SK-N-DZ (cell line): ENCODE measurements around the gene SPTLC3.

Source experiments
- DNase-seq: peaks from one replicate; pipeline ENCODE4 v3.0.0-alpha.2; 2015; ENCODE audit warnings: low spot score

SPTLC3 gene

DNA sequence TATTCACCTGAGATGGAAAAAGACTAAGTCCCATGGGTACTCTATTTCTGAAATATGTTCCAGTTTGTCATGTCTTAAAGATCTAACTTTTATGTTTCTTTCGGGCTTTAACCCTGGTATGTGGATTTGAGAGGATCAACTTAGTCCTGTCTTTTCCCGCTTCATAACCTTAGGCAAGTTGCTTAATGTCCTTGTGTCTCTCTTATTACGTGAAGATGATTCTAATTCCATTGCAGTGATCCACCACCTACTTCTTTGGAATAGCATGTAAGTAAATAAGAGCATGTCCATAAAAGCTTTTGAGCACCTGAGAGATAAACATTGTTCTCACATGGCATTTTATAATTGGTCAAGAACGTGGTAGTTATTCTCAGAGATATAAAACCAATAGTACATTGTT is 23.0 kb downstream of the SPTLC3 start:
- DNase-seq: no peak

DNA sequence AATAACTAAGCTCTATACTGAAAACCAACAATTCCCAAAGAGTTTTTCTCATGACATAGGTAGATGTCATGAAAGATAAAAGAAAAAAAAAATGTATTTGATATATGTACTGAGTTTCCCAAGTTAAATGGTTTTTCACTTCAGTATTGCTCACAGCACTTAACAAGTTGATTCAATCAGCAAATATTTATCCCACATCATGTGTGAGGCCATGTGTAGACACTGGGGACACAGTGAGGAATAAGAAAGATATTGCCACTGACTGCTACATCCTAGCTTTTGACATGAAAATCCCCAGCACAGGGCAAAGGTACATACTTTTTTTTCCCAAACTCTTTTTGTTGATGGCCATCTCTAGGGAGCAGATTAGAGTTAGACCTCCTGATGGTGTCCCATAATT is 25.3 kb downstream of the SPTLC3 start:
- no peak for DNase-seq

DNA sequence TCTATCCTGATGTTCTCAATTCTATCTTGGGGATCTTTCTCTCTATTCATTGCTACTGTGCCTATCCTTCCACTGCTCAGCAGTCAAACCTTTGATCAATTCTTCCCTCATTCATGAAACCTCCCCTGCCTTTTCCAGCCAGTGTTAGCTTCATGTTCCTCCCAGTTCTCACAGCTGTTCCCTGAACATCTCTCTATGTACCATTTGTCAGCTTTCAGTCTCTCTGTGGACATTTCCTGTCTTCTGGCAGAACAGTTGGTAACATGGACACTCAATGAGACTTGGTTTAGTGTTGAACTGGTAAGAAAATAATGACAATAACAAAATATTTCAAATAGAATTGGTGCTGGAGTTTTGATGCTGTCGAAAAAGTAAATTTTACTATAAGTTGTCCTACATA is 26.2 kb downstream of the SPTLC3 start:
- DNase-seq: no peak

DNA sequence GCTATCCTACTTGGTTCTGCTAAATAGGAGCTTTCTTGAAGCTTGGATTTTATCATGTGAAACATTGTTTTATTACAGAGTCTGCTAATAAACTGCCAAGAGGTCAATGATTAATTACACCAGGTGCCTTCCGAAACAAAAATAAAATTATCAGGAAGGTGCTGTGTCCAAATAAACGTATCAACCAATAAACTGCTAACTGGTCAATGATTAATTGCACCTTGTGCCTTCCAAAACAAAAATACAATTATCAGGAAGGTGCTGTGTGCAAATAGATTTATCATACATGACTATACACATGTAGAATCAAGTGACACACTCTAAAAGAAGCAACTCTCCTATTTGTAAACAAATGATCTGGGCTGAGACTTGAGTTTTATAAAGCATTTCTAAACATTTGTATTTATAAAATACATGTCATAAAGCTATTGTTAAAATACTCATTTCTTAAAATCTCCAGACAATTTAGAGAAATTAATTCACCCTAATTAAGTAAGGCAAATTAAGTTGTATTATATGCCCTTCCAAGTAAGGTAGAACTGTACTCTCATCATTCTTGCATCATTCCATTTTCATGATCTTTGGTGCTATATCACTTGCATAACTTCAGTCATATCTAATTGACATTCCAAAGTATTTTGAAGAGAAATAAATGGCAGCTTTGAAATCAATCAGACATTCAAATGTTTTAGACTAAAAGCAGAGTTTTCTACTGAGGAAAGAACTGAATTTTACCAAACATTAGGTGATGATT is 26.8 kb downstream of the SPTLC3 start:
- no peak for DNase-seq

DNA sequence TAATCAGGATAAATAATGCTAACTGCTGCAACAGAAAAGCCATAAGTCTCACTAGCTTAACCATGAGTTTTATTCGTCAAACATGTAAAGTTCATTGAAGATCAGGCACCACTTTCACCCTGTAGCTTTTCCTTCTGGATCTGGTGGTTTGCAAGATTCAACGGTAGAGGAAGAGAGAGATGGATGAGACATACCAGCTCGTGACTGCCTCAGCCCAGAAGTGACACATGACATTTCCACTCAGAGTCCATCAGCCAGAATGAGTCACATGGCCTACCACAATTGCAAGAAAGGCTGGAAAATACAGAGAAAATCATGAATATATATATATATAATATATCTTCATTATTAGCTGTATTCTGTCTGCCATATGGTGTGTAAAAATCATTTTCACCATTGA is 29.0 kb downstream of the SPTLC3 start:
- no peak for DNase-seq

DNA sequence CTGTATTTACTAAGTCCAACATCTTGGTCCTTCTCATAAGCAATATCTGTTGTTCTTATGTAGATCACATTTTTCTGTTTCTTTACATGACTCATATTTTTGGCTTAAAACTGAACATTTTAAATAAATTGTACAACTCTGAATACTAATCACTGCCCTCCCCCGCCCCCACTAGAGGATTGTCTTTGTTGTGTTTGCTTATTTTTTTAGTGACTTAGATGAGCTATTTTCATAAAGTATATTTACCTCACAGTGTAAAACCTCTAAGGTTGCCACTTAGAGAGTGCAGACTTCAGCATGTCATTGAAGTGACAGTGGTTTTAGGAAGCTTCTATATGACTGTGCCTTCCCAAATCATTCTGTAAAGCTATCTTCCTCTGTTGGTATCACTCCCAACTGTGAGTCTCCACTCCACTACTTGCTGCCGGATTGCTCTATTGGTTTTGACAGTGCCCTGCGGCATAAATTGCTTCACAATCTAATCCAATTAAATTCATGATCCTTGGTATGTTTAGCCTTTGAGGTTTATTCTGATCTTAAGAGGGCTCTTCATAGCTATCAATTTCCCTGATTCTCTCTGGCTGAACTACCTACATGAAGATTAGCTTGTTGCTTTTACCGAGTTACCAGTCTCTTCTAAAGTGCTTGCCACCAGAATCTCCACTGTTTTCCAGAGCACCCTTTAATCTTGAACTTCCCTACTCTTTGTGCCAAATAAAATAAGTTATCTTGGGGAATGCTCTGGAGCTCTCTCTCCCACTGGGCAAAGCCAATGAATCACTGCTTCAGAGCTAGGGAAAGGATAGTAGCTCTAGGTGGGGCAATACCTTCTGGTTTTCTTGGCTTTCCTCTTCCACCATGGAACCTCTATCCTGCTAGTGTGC is 33.0 kb downstream of the SPTLC3 start:
- DNase-seq: no peak

DNA sequence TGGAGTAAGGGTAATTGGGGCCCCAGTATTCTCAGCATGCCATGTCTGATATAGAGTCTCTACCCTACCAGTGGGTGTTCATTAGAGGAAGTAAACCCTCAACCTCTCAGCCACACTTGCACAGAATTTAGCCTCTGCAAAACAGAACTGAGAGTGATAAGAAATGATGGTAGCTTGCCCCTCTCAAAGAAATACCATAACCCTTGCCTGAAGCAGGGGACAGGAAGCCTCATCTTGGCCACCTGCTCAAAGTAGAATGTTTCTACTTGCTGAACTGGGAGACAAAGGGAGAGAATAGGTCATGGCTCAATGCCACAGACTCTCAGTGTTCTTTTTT is 33.7 kb downstream of the SPTLC3 start:
- DNase-seq: no peak

DNA sequence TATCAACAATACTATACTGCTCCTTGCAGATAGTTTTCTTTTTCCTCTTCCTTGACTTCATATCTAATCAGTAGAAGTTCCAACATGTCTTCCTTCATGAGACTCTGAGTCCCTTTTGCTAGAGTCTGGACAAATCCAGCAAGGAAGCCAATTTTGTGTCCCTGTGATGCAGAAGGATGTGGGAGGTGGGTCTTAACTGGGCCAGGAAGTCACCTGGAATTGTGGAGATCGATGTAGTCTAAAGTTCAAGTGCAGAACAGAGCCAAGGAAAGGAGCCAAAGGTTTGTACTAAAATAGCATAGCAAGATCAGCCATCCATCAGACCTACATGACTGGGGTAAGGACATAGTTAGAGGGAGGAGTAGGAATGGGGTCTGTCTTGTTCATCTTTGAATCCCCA is 37.6 kb downstream of the SPTLC3 start:
- no peak for DNase-seq

DNA sequence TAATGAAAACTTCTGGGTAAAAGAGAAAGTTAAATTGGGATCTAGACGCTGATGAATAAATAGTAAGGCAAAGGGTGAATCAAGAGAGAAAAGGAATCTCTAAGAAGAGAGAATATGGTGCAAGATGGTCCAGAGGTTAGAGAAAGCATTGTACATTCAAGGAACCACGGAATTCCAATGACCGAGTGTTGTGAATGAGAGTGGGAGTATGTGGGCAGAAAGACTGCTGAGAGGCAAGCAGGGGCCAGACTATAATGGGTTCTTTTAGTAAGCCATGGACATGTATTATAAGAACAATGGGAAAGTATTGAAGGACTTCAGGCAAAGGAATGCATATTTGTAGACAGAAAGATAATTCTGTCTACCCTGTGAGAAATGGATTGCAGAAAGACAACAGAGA is 45.2 kb downstream of the SPTLC3 start:
- no peak for DNase-seq

DNA sequence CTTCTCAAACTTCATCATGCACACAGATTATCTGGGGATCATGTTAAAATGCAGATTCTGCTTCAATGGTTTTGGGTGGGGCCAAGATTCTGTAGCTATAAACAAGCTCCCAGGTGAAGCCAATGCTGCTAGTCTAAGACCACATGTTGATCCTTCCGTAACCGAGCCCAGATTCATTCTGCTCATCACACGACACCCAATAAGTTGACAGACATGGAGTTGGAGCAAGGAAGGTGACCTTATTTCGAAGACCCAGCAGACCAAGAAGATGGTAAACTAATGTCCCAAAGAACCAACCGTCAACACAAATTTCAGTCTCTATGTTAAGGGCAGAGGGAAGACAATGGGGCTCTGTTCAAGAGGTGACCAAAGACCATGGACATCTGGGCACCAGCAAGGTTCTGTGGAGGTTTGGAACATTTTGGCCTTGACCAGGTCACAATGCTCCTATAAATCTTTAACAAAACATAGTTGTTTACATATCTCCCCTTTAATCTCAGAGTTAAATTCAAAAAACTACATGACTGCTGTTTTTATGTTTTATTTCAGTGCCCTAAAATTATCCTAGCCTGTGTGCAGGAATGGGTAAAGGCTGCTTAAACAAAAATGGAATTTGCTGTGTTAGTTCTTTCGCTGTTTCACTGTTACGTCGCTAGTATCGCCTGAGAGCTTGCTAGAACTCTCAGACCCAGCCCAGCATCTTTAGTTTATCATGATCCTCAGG is 50.1 kb downstream of the SPTLC3 start:
- no peak for DNase-seq

DNA sequence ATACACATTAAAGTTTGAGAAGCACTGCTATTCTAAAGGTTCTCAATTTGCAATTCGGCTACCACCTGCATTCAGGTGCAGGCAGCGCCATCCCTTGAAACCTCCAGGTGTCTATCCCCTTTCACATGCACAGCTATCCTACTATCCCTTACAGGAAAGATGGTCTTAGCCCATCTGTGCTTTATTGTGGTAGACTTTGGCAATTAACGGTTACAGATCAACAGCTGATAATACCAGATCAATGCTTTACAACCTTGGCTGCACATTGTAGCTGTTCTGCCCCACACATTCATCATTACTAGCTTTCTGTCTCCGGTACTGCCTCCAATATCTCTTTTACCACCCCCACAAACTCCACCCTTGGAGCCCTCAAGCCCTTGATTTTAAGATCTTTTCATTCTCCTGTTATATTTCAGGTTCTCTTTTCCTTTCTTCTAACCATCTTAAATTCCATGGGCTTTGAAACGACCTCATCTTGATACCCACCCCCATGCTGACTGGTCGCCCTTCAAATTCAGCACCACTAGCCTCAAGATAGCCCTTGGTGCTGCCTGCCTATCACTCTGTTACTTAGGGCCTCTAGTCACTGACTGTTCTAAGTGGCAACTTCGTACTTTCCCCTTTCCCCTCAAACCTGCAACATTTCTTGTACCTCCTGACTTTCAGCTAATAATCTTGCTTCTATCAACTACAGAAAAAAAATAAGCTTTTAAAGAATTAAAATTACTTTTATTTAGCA is 50.8 kb downstream of the SPTLC3 start:
- DNase-seq: no peak

DNA sequence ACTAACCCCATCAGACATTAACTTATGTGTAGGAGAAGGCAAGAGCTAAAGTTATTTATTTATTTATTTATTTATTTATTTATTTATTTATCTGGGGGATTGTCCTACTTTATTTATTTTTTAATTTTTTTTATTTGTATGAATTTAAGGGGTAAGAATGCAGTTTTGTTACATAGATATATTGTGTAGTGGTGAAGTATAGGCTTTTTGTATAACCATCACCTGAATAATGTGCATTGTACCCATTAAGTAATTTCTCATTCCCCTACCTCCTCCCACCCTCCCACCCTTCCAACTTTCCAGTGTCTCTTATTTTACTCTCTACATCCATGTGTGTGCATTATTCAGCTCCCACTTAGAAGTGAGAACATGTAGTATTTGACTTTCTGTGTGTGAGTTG is 51.6 kb downstream of the SPTLC3 start:
- DNase-seq: no peak

DNA sequence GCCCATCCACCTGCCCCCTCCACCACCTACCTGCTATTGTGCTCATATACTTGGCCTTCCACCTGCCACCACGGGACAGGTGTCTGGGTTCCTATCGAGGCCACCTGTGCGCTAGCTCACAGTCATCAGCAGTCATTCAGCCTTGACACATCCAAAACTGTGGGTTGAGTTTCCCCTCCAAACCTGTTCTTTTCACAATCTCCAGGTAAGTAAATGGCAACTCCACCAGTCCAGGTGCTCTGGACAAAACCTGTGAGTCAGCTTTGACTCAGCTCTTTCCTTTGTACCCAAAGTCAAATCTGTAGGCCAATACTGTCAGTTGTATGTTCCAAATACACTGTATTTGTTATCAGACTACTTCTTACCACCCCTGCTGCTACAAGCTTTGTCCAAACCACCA is 52.6 kb downstream of the SPTLC3 start:
- no peak for DNase-seq

DNA sequence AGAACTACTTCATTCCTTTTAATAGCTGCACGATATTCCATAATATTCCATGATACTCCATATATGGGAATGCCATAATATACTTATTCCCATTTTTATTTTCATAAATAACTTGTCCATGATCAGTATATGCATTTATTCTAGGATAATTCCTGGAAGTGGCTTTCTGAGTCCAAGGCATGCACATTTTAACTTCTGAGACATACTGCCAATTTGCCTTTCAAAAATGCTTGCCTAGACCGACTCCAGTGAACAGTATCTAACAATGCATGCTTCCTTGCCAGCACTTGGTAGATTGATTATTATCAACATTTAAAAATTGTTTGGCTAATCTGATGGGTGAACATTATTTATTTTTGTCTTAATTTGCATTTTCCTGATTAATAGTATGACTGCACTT is 54.0 kb downstream of the SPTLC3 start:
- DNase-seq: no peak

DNA sequence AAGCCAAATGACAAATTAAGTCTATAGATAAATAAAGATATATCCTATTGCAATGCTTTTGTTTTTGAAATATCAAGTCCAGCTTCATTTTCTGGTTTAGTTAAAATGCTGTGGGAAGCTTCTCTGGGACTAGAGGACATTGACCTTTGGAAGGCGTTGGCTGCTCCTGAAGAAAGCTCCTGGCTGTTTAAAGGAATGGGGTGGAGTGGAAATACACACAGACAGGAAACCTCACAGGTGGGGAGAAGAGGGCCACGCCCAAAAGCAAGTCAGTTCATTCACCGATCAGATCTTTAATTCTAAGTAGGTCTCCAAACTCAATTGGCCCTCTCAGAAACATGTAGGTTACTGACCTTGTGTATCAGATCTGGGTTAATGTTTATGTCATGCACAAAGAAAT is 59.6 kb downstream of the SPTLC3 start:
- DNase-seq: no peak

DNA sequence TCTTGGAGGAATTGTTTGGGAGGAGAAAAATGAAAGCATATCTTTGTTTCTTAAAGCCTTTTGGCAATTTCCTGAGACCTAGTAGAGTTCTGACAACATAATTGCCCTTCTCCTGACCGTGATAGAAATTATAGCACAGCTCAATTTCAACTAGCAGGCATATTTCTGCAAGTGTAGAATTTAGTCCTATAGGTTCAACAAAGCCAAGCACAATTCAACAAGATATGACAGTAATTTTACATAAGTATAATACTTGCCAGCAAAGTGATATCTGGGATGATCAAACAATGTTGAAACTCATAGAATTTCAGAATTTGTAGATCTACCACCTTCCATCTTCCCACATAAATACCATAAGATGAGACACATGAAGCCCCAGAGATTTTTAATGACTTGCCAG is 73.1 kb downstream of the SPTLC3 start:
- no peak for DNase-seq

DNA sequence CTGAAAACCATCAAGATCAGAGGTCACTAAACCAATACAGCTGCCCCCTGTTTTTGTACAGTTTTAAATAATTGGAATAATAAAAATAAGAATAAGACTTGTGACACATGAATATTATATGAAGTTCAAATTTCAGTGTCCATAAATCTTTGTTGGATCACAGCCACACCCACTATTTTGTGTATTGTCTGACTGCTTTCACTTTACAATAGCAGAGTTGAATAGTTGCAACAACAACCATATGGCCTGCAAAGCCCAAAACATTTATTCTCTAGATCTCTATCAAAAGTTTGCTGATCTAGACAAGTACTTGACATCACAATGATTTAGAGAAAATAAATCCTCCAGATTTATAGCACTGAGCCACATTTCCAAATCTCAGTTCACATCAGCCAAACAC is 73.6 kb downstream of the SPTLC3 start:
- no peak for DNase-seq

DNA sequence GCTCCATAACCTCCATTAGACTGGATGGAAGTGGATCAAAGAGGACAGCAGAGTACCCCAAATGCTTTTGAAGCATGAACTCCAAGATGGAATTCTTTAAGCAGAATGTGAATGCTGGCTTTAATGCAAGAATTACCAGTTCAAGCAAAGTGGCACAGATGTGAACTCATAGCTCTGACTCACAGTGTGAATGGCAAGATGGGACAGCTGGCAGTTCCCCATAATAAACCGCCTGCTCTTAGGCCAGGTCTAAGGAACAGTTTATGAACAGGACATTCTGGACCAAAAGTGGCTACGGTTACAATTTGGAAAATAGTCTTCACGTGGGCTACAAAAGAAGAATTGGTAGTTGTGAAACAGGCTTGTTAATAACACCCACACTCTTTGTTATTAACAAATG is 76.5 kb downstream of the SPTLC3 start:
- no peak for DNase-seq

DNA sequence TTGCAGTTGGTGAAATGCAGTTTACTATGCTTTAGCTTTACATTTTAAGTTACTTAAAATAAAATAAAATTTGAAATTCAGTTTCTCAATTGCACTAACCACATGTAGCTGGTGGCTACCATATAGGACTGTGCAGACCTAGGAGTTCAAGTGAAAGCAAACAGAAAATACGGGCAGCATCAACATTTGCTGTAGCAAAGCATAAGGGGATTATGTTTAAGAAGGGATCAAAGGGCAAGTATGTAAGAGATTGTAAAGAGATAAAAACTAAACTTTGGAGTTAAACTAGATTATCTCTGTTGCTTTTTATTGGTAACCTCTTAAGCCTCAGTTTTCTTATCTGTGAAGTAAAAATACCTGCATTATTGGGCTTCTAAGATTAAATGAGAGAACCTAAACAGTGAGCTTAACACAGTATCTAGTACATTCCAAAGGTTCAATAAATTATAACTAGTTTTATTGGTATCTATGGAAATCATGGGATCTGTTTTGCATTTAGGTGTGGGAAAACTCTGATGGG is 81.2 kb downstream of the SPTLC3 start:
- no peak for DNase-seq

DNA sequence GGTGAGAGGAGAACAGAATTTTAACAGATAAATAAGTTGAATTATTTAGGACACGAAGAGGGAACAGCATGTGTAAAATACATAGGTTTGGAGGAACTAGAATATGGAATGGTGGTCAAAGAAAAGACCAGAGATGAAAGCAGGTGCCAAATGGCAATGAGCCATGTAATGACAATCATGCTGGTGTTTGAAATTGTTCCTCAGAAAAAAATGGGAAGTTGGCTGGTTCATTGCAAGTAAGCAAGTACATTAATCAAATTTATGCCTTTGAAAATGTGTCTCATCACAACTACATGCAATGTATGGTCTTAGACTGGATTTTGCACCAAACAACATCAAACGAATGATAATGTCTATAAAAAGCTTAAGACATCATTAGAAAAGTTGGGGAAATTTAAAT is 83.3 kb downstream of the SPTLC3 start:
- DNase-seq: no peak

DNA sequence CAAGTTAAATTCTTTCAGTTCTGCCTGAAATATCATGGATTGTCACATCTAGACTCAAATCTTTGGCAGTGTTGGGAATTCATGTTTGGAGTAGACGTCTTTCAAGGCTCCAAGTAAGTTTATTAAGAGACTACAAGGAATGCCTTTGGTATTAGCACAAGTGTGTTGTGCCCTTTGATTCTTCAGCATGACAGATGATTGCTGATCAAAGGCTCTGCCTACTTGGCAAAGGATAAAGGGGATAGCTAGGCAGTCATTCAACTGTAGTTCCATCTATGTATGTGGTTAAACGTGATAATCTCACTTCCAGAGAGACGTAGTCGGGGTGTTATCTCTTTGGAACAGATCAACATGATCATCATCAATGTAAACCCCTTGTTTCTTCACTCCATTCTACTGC is 86.2 kb downstream of the SPTLC3 start:
- no peak for DNase-seq
